GM19397 (cell line): ENCODE data around the gene MYBPC2.
"Not testable (repeated sequence)": the region's sequence is repeated elsewhere in the genome, so short reads cannot be mapped to it uniquely, and the experiment has no call there.

Experiments
- ATAC-seq: cut with Tn5 transposase; IDR thresholded peaks from one replicate; pipeline ENCODE4 v1.9.1; 2021; ENCODE audit warnings: mild to moderate bottlenecking, moderate library complexity; ENCODE audit not compliant: unreplicated experiment

MYBPC2 gene

DNA sequence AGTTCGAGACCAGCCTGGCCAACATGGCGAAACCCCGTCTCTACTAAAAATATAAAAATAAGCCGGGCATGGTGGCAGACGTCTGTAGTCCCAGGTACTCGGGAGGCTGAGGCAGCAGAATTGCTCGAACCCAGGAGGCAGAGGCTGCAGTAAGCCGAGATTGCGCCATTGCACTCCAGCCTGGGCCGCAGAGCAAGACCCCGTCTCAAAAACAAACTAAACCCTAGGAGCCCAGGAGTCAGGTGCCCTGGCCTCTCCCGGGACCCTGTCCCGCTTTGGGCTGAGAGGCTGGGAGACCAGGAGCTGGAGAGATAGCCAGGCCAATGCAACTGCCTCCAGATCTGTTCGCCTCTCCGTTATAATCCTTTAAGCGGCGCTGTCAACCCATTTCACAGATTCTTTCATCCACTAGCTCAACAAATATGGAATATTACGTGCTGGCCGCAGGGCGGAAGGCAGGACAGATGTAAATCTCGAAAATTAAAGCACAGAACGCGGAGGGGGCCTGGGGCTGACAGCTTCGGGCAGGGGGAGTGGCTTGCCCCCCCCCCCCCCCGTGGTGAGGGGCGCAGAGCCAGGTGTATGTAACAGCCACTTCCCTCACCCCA is 5.3 kb upstream of the MYBPC2 start:
- no peak for ATAC-seq

DNA sequence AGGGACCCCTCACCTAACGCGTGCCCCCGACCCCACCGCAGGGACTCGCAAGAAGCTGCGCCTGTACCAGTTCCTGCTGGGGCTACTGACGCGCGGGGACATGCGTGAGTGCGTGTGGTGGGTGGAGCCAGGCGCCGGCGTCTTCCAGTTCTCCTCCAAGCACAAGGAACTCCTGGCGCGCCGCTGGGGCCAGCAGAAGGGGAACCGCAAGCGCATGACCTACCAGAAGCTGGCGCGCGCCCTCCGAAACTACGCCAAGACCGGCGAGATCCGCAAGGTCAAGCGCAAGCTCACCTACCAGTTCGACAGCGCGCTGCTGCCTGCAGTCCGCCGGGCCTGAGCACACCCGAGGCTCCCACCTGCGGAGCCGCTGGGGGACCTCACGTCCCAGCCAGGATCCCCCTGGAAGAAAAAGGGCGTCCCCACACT is 4.7 kb upstream of the MYBPC2 start:
- no peak for ATAC-seq

DNA sequence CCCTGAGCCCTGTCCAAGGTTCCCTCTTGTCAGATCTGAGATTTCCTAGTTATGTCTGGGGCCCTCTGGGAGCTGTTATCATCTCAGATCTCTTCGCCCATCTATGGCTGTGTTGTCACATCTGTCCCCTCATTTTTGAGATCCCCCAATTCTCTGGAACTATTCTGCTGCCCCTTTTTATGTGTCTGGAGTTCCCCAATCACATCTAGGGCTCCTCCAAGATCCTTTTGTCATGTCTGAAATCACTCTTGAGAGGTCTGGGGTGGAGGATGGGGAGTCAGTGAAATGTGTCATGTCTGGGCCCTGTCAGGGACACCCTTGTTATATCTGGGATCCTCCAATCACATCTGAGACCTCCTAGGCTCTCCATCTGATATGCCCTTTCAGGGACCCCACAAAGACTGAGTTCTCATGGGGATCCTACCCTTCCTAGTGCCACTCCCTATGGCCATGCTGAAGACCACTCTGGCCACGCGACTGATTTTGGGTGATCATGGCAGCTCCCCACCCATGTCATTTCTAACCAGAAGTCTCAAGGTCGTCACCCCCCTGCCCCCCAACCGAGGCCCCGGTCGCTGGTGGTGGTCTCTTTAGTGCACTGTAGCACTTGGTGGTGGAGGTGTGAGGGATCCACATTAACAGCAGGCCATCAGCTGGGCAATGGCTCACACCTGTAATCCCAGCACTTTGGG is 3.8 kb upstream of the MYBPC2 start:
- no peak for ATAC-seq

DNA sequence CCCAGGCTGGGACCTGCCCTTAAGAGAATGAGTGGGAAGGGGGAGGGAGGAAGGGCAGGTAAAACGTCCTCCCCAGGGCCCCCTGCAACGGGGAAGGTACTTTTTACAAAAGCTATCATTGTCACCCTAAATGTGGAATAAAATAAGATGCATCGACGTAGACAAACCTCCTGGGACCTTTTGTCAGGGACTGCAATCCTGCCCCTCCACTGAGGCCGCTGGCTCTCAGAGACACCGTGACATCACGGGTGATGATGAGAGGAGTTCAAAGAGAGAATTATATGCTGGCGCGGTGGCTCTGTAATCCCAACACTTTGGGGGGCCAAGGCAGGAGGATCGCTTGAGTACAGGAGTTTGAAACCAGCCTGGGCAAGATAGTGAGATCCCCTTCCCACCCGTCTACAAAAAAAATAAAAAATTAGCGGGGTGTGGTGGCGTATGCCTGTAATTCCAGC is 1.8 kb upstream of the MYBPC2 start:
- ATAC-seq, result no peak

DNA sequence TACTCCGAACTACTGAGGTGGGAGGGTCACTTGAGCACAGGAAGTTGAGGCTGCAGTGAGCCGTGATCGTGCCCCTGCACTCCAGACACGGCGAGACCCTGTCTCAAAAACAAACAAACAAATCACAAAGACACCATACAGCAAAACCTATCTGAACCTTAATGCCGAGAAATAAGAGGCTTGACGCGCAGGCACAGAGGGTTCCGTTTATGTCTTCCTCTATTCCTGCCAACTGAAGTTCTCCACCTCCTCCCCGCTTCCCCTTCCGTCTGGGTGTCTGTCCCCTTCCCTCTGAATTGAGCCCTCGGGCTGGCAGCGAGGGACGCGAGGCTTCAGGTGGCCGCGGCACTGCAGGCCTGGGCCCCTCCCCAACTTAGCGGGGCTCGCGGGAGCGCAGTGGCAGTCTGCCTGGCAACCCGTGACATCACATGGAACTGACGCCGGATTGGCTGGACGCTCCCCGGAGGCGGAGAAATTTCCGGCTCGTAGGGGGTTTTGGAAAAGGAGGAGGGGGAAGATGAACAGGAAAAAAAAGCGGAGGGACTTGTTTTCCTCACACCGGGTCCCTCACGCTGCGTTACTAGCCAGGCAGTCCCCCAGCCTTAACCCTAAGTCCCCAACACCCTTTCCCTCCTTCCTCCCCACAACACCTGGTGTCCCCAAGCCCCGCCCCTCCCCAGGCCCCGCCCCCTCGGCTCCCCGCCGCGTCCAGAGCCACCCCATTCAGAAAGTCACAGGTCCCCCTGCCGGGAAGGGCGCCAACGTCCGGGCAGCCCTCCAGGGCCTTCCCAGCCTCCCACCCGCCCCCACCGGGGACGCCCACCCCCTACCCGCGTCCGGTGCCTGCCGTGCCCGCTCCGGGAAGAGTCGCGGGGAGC is 1.1 kb upstream of the MYBPC2 start:
- peak; percentile 70 for ATAC-seq

DNA sequence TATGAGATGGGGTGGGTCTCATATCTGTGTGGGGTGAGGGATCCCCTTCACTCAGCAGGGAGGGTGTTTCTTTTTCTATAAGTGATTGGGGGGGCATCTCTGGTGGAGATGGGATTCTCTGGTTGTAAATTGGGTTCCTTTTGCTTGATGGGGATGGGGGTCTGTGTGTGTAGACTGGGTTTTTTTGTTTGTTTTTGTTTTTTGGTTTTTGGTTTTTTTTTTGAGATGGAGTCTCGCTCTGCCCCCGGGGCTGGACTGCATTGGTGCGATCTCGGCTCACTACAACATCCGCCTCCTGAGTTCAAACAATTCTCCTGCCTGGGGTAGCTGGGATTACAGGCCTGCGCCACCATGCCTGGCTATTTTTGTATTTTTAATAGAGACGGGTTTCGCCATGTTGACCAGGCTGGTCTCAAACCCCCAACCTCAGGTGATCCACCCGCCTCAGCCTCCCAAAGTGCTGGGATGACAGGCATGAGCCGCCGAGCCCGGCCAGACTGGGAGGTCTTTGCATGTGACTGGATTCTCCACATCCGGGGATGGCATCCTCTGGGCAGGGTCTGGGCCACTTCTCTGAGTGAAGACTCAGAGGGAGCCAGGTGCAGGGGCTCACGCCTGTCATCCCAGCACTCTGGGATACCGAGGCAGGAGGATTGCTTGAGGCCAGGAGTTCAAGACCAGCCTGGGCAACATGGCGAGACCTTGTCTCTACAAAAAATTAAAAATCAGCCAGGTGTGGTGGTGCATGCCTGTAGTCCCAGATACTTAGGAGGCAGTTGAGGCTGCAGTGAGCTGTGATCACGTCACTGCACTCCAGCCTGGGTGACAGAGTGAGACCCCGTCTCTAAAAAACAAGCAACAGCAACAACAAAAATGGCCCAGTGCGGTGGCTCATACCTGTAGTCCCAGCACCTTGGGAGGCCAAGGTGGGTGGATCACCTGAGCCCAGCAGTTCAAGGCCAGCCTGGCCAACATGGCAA is 799 bp downstream of the MYBPC2 start:
- ATAC-seq, result no peak

DNA sequence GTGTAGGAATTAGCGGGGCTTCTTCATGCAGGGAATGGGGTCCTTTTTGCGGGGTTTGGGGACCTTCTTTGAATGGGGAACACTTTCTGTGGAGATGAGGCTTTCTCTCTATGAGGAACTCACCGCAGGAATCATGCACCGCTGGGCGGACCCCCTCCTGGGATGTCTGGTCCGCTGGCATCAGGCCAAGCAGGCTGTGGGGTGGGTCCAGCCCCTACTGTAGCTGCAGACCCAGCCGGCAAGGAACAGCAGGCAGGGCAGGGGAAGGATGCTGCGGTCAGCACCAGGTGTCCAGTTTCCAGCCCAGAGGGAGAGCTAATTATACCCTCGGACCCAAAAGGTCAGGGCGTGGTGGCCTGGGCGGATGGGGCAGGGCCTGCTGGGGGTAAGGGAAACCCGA is 1.8 kb downstream of the MYBPC2 start:
- no peak for ATAC-seq

DNA sequence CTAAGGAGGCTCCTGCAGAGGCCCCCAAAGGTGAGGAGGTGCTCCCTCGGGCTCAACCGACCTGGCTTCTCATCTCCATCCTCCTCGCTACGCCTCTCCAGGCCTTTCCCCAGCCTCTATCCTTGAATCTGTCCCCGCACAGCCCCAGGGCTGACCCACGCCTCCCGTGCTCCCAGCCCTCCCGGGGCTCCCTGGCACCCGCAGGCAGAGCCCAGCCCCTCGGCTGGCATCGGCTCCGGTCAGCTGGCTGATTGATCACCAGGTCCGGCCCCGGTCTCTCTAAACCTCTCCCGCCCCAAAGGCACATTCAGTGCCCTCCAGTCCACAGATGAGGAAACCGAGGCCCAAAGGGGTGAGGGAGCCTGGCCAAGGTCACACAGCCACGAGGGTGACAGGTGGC is 2.5 kb downstream of the MYBPC2 start:
- ATAC-seq, result no peak

DNA sequence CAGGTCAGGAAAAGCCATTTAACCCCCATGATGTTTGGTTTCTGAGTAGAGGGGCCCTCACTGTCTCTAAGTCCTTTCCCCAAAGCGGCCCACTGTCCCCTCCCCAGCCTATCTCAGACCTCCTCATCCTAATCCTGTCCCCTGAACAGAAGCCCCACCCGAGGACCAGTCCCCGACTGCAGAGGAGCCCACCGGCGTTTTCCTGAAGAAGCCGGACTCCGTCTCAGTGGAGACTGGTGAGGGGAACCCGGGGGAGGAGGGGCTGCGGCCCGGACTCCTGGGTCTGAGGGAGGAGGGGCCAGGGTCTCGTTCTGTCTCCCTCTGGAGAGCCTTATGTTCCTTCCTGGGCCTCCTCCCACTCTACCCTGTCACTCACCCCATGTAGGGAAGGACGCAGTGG is 2.9 kb downstream of the MYBPC2 start:
- no peak for ATAC-seq

DNA sequence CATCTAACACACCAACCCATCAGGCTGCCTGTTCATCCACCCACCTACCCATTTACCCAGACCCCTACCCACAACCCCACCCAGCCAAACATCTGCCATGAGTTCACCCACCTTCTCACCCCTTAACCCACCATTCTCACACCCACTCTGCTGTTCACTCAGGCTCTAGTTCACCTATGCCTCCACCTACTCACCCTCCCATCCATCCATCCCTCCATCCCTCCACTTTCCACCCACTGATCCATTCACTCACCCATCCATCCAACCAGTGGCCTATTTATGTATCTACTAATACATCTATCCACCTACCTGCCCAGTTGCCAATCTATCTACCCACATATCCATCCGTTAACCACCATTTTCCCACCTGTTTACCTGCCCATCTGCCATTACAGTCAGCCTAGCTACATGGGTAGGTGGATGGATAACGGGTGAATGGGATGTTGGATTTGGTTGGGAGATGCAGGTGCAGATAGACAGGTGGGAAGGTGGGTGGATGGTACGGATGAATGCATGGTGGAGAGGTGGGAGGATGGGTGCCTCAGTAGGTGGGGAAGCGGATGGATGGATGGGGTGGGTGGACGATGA is 5.3 kb downstream of the MYBPC2 start:
- no peak for ATAC-seq

DNA sequence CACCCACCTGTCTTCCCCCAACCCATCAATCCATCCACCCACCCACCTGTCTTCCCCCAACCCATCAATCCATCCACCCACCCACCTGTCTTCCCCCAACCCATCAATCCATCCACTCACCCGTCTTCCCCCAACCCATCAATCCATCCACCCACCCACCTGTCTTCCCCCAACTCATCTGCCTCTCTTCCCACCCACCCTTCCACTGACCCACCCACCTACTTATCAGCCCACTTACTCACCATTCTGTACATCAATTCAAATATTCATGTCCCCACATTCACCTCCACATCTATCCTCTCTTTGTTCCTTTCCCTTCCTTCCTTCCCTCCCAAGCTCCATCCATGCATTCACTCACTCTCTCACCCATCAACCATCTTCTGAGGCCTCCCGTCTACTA is 6.4 kb downstream of the MYBPC2 start:
- ATAC-seq, result not testable (repeated sequence)

DNA sequence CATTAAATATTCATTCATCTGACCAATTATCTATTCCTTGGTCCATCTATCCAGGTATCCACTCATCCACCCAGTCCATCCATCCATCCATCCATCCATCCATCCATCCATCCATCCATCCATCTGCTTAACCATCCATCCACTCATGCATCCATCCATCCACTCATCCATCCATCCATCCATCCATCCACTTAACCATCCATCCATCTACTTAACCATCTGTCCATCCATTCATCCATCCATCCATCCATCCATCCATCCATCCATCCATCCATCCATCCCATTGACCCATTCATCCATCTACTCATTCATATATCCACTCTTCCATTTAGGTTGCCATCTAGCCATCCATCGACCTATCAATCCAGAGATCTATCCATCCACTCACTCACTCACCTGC is 11.4 kb downstream of the MYBPC2 start:
- no peak for ATAC-seq

DNA sequence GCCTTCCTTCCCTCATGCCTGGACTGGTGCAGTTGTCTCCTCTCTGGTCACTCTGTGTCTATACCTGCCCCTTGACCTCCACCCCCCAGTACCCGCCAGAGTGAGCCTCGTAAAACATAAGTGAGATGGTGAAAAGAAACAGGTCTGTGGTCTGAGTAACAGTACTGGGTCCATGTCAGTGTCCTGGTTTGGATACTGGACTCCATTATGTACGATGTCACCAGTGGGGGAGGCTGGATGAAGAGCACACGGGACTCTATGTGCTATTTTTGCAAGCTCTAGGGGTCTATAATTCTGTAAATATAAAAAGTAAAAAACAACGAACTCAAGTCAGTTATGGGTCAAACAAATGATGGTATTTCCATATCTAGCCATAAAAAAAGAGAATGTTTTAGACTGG is 14.4 kb downstream of the MYBPC2 start:
- ATAC-seq, result no peak

DNA sequence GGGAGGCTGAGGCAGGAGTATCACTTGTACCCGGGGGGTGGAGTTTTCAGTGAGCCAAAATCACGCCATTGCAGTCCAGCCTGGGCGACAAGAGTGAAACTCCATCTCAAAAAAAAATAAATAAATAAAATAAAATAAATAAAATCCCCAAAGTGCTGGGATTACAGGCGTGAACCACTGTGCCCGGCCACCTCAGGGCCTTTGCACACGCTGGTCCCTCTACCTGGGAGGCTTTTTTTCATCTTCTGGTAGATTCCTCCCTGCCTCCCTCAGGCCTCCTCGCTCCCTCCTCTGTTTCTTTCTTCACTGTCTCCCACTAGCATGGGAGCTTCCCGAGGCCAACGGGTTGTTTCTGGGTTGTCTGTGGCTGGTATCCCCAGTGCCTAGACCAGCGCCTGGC is 15.1 kb downstream of the MYBPC2 start:
- no peak for ATAC-seq

DNA sequence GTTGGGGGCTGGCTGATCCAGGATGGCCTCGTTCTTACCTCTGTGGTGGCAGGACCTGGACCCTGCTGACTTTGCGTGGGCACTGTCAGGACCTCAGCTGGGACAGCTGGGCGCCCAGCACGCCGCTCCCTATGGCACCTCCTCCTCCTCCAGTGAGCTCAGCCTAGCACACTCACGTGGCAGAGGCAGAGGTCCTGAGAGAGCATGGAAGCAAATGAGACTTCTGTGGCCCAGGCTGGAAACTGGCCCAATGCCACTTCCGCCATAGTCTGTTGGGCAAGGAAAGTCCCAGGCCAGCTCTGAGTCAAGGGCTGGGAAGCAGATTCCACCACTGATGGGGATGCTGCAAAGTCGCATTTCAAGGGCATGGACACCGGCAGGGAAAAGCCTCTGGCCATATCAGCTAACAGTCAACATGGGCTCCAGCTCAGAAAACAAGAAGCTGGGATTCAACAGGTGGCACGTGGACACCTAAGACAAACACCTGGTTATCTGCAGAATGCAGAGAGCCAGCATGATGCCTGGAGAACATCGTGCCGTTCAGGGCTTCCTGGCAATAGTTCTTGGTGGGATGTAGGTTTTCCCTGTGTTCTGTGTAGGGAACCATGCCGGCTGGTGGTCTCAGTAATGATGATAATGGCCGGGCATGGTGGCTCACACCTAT is 16.7 kb downstream of the MYBPC2 start:
- no peak for ATAC-seq

DNA sequence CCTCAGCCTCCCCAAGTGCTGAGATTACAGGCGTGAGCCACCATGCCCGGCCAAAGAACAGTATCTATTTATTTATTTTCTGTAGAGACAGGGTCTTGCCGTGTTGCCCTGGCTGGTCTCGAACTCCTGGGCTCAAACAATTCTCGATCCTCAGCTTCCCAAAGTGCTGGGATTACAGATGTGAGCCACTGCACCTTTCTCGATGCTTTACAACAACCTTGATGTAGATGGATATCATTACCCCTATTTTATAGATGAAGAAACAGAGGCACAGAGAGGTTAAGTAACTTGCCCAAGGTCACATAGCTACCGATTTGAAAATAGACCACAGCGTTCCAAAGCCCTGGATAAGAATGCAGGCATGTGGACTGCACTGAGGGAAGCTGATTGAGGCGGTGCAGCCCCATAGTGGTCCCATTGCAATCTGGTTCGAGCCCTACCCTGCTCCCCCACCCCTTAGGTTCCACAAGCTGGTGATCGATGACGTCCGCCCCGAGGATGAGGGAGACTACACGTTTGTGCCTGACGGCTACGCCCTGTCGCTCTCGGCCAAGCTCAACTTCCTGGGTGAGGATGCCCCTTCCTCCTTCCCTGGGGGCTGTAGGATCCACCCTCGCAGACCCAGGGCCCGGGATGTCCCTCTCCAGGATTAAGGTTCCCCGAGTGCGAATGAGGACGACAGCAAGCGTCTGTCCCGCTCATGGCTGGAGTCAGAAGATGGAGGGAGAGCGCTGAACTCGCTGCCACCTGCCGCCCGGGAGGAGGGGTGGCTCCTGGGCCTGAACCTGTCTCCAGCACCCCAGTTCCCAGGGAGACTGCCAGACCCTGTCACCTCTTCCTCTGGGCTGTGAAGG is 17.9 kb downstream of the MYBPC2 start:
- ATAC-seq, result no peak

DNA sequence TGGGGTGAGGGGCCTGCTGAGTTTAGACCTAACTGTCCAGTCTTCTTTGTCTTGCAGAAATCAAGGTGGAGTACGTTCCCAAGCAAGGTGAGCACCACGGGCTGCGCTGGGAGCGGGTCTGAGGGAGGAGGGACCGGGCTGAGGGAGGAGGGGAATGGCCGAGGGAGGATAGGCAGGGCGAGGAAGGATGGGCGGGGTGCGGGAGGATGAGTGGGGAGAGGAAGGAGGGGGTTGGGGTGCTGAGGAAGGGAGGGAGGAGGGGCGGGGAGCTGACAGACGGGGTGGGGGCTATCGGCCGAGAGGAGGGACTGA is 18.5 kb downstream of the MYBPC2 start:
- ATAC-seq, result no peak

DNA sequence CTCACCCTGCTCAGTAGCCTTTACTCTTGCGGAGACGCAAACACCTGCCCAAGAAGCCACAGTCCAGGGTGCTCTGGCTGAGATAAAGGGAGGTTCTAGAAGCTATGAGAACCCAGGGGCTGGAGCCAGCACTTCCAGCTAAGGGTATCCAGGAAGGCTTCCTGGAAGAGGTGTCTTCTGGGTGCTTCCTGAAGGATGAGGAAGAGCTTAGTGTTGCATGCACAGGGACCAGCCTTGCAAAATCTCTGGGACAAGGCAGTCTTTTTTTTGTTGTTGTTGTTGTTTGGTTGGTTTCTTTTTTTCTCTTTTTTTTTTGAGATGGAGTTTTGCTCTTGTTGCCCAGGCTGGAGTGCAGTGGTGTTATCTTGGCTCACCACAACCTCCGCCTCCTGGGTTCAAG is 20.6 kb downstream of the MYBPC2 start:
- ATAC-seq, result no peak

DNA sequence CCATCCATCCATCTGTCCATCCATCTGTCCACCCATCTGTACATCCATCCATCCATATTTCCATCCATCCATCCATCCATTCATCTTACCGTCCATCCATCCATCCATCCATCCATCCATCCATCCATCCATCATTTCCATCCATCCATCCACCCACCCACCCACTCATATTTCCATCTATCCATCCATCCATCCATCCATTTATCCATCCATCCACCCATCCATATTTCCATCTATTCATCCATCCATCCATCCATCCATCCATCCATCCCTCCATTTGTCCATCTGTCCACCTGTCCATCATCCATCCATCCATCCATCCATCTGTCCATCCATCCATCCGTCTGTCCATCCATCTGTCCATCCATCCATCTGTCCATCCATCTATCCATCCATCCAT is 23.3 kb downstream of the MYBPC2 start:
- no peak for ATAC-seq
